Breast epithelium (tissue), 4 donors: ENCODE results near the gene RBM4. TPM values are rescaled to one million over a fixed set of nuclear protein-coding genes. Genes with fewer than 3 reads are reported as not detected.

Experiments
- DNase-seq, 2 donors: peaks; one replicate each; pipeline ENCODE4 v3.0.0-alpha.2; 2019; ENCODE audit warnings: low spot score in 2 of 2
- H3K27ac ChIP-seq, 2 donors: fragments of 200-600 bp; sonication (generic) in 1 of 2; one replicate each; pipeline ENCODE4 v1.5.1; 2016 to 2019; ENCODE audit warnings: mild to moderate bottlenecking in 1 of 2
- H3K27me3 ChIP-seq, 2 donors: fragments of 200-600 bp; sonication (generic) in 1 of 2; one replicate each; pipeline versions ENCODE4 v1.5.1 to v1.6.0; 2017 to 2019; ENCODE audit warnings: control low read depth in 1 of 2, mild to moderate bottlenecking in 1 of 2
- H3K36me3 ChIP-seq: fragments of 200-600 bp; one replicate; pipeline ENCODE4 v1.5.1; 2019
- H3K4me1 ChIP-seq, 2 donors: fragments of 200-600 bp; sonication (generic); one replicate each; pipeline ENCODE4 v1.5.1; 2016 to 2019; ENCODE audit warnings: control low read depth in 1 of 2
- H3K4me3 ChIP-seq, 3 donors: fragments of 200-600 bp; sonication (generic); 1 replicate in 2 of 3; 2 replicates in 1 of 3; pipeline ENCODE4 v1.5.1; 2016 to 2019; ENCODE audit warnings: mild to moderate bottlenecking in 3 of 3, moderate library complexity in 2 of 3
- H3K9me3 ChIP-seq, 2 donors: fragments of 200-600 bp; sonication (generic) in 1 of 2; one replicate each; pipeline ENCODE4 v1.5.1; 2016 to 2019; ENCODE audit warnings: control low read depth in 1 of 2
- POLR2A ChIP-seq: fragments of 450-650 bp; IDR thresholded peaks from one replicate; pipeline ENCODE4 v1.6.1; 2016; ENCODE audit warnings: antibody characterized with exemption, mild to moderate bottlenecking, moderate library complexity
- POLR2AphosphoS5 ChIP-seq, 3 donors: sonication (generic); formaldehyde crosslinking; IDR thresholded peaks; one replicate each; pipeline ENCODE4 v1.6.1; 2017; ENCODE audit warnings: antibody characterized with exemption in 3 of 3
- intact Hi-C: fragments of 100-400 bp; cut with DNase I; formaldehyde crosslinking; loops from one replicate; pipeline ENCODE4 v1.15.1; 2023; ENCODE audit warnings: low total_unique reads
- total RNA-seq, 3 donors: library from RNA; depleted of rRNA; stranded (reverse); fragments of >200 nt; gene quantifications; one replicate each; pipeline ENCODE4 v1.1.0, GENCODE V29; 2016
- TF ChIP-seq, protein P1 (sequence below), 3 donors: fragments of 450-650 bp; IDR thresholded peaks; one replicate each; pipeline ENCODE4 v1.5.1; 2016 to 2017; ENCODE audit warnings: antibody characterized with exemption in 3 of 3, mild to moderate bottlenecking in 3 of 3, moderate library complexity in 3 of 3

RBM4 gene
- total RNA-seq, 3 donors from 2014 or later, result 73.9 to 98.3 (median 81.0) TPM

GRCh38 chr11:66653123-66653522 lies 14.6 kb downstream of the RBM4 start:
- TF ChIP-seq, protein P1, sequence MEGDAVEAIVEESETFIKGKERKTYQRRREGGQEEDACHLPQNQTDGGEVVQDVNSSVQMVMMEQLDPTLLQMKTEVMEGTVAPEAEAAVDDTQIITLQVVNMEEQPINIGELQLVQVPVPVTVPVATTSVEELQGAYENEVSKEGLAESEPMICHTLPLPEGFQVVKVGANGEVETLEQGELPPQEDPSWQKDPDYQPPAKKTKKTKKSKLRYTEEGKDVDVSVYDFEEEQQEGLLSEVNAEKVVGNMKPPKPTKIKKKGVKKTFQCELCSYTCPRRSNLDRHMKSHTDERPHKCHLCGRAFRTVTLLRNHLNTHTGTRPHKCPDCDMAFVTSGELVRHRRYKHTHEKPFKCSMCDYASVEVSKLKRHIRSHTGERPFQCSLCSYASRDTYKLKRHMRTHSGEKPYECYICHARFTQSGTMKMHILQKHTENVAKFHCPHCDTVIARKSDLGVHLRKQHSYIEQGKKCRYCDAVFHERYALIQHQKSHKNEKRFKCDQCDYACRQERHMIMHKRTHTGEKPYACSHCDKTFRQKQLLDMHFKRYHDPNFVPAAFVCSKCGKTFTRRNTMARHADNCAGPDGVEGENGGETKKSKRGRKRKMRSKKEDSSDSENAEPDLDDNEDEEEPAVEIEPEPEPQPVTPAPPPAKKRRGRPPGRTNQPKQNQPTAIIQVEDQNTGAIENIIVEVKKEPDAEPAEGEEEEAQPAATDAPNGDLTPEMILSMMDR (IDR thresholded peaks at IDR 0.05), result no peak
- no peak for TF ChIP-seq POLR2AphosphoS5 (IDR thresholded peaks at IDR 0.05)
- no peak for TF ChIP-seq POLR2A
- Histone ChIP-seq H3K4me3 (no peak overlapping the region), H3K27ac (no peak overlapping the region), H3K4me1 (no peaks in the 10 kb centered on the region), H3K9me3 (no peaks in the 10 kb centered on the region), H3K27me3 (no peaks in the 10 kb centered on the region), H3K36me3 (no peaks in the 10 kb centered on the region)
- DNase-seq, result no peak
- intact Hi-C loops, result no loop called here

GRCh38 chr11:66659763-66660162 lies 21.3 kb downstream of the RBM4 start:
- TF ChIP-seq, protein P1 (IDR thresholded peaks at IDR 0.05), result no peak
- TF ChIP-seq POLR2AphosphoS5 (IDR thresholded peaks at IDR 0.05), result no peak
- no peak for TF ChIP-seq POLR2A
- no peaks in the 10 kb centered on the region for H3K4me1 ChIP-seq
- peaks cover 3% of the 10 kb centered on the region for H3K36me3 ChIP-seq
- no peak overlapping the region for H3K27ac ChIP-seq
- DNase-seq, result no peak
- no peak overlapping the region for H3K4me3 ChIP-seq
- H3K27me3 ChIP-seq, result no peaks in the 10 kb centered on the region
- H3K9me3 ChIP-seq, result no peaks in the 10 kb centered on the region
- intact Hi-C loops, result no loop called here

DNA sequence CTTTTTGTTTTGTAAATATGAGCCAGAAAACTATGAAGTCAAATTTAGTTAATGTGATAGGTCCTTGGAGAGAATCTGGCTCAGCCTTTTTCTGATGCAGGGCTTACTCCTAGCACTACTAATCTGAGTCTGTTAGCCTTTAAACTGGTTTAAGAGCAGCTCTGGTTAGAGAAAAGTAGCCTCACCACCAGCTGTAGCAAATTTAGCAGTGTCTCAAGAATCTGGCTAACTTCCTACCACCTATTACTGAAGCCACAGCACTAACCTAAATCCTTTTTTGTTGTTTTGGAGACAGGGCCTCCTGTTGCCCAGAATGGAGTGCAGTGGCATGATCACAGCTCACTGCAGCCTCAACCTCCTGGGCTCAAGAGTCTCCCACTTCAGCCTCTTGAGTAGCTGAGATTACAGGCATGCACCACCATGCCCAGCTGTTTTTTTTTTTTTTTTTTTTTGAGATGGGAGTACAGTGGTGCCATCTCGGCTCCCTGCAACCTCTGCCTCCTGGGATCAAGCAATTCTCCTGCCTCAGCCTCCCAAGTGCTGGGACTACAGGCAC lies 25.3 kb downstream of the RBM4 start:
- no peaks in the 10 kb centered on the region for H3K4me1 ChIP-seq
- intact Hi-C loops, result no loop called here
- H3K9me3 ChIP-seq, result no peaks in the 10 kb centered on the region
- H3K27me3 ChIP-seq, result no peaks in the 10 kb centered on the region
- TF ChIP-seq, protein P1 (IDR thresholded peaks at IDR 0.05), result no peak
- TF ChIP-seq POLR2A (no peak), POLR2AphosphoS5 (IDR thresholded peaks at IDR 0.05) (no peak)
- no peak overlapping the region for H3K27ac ChIP-seq
- H3K36me3 ChIP-seq, result peaks cover 3% of the 10 kb centered on the region
- H3K4me3 ChIP-seq, result no peak overlapping the region
- no peak for DNase-seq

DNA sequence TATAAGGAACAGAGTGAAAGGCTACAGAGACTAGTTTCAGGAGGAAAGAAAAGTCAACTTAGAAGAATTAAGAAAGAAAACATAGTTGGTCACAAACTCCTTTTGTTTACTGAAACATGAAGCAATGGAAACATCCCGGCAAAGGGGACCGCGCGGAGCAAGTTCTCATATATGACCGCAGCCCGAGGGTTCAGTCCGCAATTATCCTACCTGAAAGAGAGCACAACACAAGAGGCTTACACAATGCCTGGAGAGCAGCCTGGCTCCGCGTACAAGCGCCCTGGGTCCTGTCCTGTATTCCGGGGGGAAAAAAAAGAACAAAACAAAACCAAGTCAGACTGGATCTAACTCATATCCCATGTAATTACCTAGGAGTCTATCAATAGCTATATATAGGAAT lies 26.9 kb downstream of the RBM4 start:
- Histone ChIP-seq H3K36me3 (no peaks in the 10 kb centered on the region), H3K27me3 (no peaks in the 10 kb centered on the region), H3K4me3 (no peak overlapping the region), H3K9me3 (no peaks in the 10 kb centered on the region), H3K4me1 (no peaks in the 10 kb centered on the region), H3K27ac (no peak overlapping the region)
- DNase-seq, result no peak
- TF ChIP-seq, protein P1 (IDR thresholded peaks at IDR 0.05), result no peak
- no peak for TF ChIP-seq POLR2AphosphoS5 (IDR thresholded peaks at IDR 0.05)
- TF ChIP-seq POLR2A, result no peak
- intact Hi-C loops, result no loop called here

- no peak overlapping the region for H3K27ac ChIP-seq
- no peak overlapping the region for H3K4me3 ChIP-seq
- no peak for DNase-seq
- no peaks in the 10 kb centered on the region for H3K9me3 ChIP-seq
- H3K36me3 ChIP-seq, result no peaks in the 10 kb centered on the region
- H3K4me1 ChIP-seq, result no peaks in the 10 kb centered on the region
- intact Hi-C loops, result no loop called here
- H3K27me3 ChIP-seq, result no peaks in the 10 kb centered on the region
- TF ChIP-seq, protein P1 (IDR thresholded peaks at IDR 0.05), result no peak
- TF ChIP-seq POLR2A (no peak), POLR2AphosphoS5 (IDR thresholded peaks at IDR 0.05) (no peak)
Observed at GRCh38 chr11:66670816-66671215, 32.3 kb downstream of the RBM4 start.
